OCI-LY3 (cell line): ENCODE measurements around the gene SYT7.

Source experiments
- EZH2phosphoT487 ChIP-seq: fragments of 200-600 bp; shearing (Covaris generic); IDR thresholded peaks from 2 replicates; pipeline ENCODE4 v1.6.1; 2018; ENCODE audit warnings: antibody characterized with exemption, mixed run types, low read depth
- TF ChIP-seq, protein P1 (sequence below): fragments of 200-600, 300-600 bp; sonication (generic); IDR thresholded peaks from 2 replicates; pipeline ENCODE4 v1.5.1; 2014; ENCODE audit warnings: antibody characterized with exemption, low read length, low read depth

DNA sequence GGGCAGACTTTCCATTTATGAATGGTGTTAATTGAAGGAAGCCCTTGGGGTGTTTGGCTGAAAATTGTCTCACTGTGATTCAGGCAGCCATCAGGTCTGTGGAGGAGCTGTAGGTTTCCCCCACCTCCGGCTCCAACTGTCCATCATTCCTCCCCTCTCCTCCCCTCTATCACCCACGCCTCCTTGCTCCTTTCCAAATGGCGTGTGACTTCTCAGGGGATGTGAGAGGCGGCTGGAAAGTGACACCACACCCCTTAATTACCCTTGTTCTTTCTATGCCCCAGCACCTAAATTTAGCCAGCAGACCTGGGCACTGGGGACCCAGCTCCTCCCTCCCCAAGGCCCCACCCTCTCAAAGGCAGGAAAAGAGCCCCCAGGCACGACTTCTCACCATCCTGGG is 38.1 kb upstream of the SYT7 start:
- TF ChIP-seq, protein P1, sequence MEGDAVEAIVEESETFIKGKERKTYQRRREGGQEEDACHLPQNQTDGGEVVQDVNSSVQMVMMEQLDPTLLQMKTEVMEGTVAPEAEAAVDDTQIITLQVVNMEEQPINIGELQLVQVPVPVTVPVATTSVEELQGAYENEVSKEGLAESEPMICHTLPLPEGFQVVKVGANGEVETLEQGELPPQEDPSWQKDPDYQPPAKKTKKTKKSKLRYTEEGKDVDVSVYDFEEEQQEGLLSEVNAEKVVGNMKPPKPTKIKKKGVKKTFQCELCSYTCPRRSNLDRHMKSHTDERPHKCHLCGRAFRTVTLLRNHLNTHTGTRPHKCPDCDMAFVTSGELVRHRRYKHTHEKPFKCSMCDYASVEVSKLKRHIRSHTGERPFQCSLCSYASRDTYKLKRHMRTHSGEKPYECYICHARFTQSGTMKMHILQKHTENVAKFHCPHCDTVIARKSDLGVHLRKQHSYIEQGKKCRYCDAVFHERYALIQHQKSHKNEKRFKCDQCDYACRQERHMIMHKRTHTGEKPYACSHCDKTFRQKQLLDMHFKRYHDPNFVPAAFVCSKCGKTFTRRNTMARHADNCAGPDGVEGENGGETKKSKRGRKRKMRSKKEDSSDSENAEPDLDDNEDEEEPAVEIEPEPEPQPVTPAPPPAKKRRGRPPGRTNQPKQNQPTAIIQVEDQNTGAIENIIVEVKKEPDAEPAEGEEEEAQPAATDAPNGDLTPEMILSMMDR = no peak
- TF ChIP-seq EZH2phosphoT487 = no peak
